ENCODE results near the gene RPA3.

The RPA3 gene

DNA sequence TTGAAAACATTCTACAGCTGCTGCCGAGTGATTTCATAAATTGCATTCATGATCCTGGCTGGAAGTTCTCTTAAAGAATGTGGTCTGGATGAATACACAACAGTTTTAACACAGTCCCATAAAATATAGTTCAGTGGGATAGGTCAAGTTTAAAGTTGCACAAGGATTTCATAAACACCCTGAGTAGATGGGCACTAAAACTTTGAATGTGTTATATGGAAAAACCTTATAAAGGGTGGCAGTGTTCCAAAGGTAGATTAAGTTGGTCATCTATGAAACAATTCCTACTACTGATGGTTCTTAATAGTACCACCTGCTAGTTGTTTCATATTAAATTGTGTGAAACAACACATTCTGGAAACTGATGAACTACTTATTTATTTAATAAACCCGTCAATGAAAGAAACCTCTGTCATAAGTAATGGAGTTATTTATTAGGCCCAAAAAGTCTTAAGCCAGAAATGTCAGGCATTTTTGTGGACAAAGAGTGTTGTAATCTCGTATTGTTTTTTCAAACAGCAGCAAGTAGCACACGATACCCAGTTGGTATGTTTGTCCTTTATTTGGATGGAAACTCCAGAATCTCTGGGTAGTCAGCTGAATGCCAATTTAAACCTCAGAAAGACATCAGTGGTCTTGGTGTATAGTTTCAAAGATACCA, 14.3 kb upstream of the RPA3 start:
- DNase-seq (ENCODE audit: low read depth in 2 of 2, low spot score in 1 of 2) = no peak

DNA sequence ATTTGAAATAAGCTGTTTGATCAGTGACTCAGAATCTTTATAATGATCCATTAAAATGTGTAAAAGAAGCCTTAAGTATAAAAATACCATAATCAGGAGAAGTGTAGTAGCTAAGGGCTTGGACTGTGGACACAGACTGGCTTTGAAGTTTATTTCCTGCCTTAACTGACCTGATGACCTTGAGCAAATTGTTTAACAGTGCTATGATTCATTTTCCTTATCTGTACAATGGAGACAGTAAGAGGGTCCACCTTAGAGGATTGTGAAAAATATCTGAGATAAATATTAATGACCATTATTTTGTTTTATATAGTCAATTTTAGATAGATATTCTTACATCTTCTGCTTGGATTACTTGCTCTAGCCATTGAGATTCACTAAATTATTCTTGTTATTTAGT, 13.3 kb upstream of the RPA3 start:
- DNase-seq (ENCODE audit: low read depth in 2 of 2, low spot score in 1 of 2) = no peak

DNA sequence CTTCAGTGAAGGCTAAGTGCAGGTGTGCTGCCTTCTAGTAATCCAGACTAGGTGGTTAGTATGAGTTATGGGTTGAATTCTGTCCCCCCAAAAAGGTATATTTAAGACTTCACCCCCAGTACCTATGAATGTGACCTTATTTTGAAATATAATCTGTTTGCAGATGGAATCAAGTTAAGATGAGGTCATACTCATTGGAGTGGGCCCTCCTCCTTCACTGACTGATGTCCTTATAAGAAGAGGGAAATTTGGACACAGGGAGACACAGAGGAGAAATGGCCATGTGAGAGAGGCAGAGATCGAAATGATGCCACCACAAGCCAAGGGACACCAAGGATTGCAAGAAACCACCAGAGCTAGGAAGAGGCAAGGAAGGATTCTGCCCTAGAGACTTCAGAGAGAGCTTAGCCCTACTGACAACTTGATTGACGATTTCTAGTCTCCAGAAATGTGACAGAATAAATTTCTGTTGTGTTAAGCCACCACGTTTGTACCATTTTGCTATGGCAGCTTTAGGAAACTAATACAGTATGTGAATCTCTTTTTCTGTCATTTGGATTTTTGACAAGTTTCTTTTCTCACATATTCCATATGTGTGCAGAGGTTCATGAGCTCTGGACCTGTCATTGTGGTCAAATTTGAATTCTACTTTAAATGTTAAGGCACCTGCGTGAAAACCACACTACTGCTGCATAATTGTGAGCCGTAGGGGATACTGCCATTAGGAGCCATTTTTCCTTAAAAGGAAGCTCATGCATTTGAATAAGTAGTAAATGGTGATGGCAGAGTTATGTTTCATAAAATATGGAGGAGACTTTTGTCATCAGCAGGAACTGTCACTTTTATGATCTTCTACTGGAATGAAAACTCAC, 2.6 kb upstream of the RPA3 start:
- no peak for DNase-seq (ENCODE audit: low read depth in 2 of 2, low spot score in 1 of 2)

DNA sequence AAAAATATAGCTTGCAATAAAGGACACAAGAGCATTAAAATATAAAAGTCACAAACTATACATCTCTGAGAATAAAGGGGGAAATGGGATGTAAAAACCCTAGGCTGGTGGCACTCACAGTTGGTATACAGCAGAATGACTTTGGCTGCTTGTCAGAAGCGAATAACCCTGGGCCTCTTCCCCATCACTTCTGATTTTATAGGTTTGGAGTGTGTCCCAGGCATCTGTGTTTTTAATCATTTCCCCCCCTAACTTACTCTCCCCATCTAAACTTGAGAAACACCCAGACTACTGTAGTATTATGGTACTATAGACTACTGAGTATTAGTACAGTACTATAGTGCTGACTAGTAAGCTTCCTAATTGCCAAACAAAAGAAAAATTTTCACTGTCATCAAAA, 1.8 kb upstream of the RPA3 start:
- no peak for DNase-seq (ENCODE audit: low read depth in 2 of 2, low spot score in 1 of 2)

DNA sequence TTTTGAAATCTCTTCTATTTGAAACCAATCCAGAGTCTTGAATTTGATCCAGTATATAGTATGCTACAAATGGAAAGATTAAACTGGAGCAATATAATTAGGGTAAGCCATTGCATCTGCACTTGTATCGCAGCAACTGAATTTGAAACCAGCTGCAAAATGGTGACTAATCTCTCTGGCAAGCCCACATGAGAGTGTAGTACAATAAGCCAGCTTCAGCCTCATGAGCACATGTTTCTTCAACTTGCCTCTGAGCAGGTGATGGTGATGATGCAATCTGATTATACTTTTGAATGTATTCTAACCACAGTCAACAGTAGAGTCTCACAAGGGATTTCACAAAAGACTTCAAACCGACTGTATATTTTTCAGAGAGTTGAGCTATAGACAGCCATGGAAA, 829 bp upstream of the RPA3 start:
- DNase-seq (ENCODE audit: low read depth in 2 of 2, low spot score in 1 of 2) = no peak

DNA sequence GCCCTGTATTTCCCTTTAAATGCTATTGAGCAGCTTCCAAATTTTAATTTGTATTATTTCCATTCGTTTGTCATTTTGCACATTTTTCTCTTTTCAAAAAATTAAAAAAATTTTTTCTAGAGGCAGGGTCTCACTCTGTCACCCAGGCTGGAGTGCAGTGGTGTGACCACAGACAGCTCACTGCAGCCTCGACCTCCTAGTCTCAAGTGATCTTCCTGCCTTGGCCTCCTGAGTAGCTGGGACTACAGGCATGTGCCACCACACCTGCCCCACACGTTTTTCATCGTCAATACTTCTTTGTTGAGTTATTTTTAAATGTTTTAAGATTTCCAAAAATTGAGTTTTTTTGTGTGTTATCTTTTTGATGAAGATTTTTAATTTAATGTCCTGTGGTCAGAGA, 4.7 kb downstream of the RPA3 start:
- no peak for DNase-seq (ENCODE audit: low read depth in 2 of 2, low spot score in 1 of 2)

DNA sequence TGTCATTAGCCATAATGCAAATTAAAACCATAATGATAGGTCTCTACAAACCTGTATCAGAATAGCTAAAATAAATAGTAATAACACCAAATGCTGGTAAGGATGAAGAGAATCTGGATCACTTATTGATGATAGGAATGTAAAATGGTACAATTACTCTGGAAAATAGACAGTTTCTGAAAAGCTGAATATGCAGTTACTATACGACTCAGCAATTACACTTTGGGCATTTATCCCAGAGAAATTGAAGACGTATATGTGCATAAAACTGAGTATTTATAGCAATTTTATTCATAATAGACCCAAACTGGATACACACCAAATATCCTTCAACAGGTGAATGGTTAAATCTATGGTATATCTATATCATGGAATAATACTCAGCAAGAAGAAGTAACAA, 7.9 kb downstream of the RPA3 start:
- no peak for DNase-seq (ENCODE audit: low read depth in 2 of 2, low spot score in 1 of 2)

DNA sequence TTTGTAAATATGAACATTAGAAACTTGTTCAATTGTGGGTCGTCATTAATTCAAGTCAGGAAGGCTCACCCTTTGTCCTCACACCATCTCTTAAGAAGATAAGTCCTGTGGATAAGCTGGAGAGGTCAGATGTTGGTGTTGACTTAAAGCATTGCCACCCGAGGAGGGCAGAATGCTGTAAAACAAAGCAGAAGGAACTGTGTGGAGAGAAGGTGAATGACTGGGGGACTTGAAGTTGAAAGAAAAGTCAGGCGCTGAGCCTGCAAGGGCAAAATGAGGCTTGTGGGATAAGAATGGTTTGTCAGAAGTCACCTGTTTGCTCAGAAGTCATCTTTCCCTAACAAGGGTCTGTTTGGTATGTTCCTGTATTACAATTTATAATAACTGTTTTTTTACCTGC, 9.1 kb downstream of the RPA3 start:
- no peak for DNase-seq (ENCODE audit: low read depth in 2 of 2, low spot score in 1 of 2)

DNA sequence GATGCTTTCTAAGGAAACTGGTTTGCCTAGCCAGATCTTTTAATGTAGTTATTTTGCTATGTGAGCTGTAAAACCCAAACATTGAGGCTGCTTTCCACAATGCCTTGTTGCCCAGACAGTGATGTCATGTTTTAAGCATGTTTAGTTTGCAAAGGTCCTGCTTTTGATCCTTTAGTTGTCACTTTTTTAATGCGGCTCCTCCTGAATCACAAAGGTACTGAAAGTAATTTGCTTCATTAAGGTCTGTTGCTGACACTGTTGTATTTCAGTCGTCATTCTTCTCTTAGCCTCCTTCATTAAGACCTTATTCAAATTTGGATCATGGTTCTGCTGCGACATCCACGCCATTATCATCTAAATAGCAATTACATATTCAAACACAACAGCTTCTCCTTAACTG, 10.6 kb downstream of the RPA3 start:
- no peak for DNase-seq (ENCODE audit: low read depth in 2 of 2, low spot score in 1 of 2)

DNA sequence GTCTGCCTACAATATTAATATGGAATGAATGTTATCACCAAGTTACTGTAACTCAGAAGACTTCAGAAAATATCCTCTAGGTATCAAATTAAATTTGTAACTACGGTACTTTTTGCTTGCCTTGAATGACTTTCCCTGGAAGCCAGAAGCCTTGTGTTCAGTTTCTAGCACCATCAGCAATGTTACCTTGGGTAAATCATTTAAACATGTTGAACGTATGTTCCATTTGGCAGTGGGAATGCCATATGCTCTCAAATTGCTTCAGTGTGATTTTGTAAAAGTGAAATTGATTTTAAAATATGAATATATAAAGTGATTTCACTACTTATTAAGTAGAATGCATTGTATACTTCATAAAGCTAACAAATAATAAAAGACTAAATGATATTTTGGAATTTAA, 11.2 kb downstream of the RPA3 start:
- DNase-seq (ENCODE audit: low read depth in 2 of 2, low spot score in 1 of 2) = no peak

DNA sequence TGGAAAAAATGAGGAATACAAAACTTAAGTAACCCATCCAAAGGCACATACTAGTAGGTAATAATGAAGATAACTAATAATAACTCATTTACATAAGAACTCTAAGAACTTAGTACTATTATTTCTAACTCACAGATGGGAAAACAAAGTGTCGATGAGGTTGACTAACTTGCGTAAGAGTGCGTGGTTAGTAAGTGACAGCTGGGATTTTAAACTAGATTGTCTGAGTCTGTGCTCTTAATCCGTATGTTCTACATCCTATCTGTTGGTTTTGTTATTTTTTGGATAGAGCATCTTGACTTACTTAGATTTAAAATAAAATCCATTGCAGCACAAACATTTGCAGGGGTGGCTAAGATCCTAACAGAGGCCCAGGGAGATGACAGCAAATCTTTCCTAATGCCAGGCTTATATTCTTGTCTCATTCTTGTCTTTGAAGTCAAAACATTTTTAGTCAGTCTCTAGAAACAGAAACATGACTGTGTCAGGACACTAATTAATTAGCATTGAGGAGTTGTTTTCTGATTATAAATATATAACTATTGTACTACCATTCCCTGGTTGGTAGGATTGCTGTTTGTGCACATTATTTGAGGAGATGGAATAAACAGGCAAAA, 11.7 kb downstream of the RPA3 start:
- no peak for DNase-seq (ENCODE audit: low read depth in 2 of 2, low spot score in 1 of 2)

DNA sequence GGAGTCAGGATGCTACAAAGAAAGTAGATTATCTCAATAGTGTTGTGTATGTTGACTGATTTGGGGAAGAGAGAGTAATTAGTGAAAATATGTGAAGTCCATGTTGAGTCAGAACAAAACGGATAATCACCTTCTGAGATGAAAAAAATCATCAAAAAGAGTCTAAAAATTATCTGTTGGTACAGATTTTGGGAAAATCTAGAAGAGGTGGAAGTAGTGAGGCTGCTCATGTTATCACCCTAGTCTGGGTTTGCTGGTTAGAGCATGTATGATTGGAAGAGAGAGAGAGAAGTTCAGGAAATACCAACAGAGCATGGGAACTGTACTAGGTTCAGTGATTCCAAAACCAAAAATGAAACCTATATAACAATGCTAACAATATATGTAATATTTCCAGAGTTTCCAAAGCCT, 12.3 kb downstream of the RPA3 start:
- no peak for DNase-seq (ENCODE audit: low read depth in 2 of 2, low spot score in 1 of 2)

DNA sequence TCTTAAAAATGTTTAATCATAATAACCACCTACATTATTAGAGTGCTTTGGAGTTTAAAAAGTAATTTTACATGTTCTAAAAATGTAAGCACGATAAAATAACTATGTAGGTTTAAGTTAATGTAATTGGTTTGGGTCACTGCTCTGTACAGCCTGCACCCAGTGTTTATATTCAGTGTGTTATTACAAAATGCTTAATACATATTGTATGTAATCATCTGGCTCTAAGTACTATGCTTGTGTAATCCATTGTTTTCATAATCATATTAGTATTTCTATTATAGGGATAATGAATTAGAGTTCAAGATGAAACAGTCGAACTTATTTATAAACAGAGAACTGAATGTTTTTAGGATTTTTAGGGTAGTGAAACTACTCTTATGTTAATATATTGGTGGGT, 13.1 kb downstream of the RPA3 start:
- DNase-seq (ENCODE audit: low read depth in 2 of 2, low spot score in 1 of 2) = no peak

DNA sequence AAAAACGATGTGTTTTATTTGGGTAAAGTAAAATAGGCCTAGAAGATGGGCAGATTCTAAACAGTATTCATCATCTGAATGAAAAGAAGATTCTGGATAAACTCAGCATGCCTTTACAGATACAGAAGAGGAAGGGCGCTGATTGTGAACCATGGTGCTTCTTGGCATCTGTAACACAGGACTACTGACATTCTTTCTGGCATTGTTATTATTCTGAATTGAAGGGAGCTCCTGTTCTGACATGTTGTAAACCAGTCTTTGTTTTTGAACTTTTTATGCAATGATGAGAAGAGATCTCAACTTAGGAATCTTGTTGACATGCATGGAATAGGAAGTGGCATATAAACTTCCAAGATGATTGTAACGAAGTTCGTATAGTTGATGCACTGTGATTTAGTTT, 13.5 kb downstream of the RPA3 start:
- DNase-seq (ENCODE audit: low read depth in 2 of 2, low spot score in 1 of 2) = no peak

DNA sequence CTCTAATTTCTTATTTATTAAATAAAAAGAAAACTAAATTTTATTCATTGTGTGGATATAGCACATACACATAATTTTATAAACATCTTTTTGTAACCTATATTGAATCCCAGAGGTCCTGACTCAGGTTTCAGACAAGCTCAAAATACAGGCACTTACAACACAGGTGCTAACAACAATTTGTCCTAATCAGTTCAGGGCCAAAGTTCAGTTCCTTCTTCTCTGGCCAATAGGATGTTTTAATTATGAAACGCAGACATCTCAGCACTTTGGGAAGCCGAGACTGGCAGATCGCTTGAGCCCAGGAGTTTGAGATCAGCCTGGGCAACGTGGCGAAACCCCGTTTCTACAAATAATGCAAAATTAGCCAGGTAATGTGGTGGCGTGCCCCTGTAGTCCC, 15.0 kb downstream of the RPA3 start:
- DNase-seq (ENCODE audit: low read depth in 2 of 2, low spot score in 1 of 2) = no peak

DNA sequence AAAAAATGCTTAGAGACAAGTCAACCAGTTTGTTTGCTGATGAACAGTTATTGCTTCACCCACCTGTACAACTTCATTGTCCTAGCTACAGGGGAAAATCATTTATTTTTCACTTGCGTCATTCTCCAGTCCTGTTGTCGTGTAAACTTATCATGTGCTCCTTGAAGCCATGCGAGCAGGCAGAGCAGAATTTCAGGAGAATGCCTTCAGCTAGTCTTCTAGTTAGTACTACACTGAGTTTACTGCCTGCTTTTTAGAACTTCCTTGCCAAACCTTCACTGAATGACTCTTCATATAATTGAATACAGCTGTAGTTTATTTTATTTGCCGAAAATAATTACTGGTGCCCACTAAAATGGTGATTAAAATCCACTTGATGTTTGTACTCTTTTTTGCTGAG, 15.6 kb downstream of the RPA3 start:
- DNase-seq (ENCODE audit: low read depth in 2 of 2, low spot score in 1 of 2) = no peak

DNA sequence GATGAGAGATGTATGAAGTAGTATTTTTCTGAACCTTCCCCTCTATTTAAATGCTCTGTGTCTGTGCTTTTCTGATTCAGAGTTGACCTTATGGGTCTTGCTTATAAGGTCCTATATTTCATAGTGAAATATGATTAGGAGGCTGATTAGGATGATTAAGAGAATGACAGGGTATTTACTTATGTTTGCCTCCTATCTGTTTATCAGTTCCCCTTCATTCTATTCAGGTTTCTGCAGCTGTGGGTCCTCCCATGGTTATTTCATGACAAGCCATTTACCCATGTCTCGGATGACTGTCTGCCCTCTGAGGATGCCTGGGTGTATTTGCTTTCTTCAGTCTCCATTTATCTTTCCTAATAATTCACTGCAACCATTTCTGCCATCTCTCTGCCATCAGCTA, 16.9 kb downstream of the RPA3 start:
- no peak for DNase-seq (ENCODE audit: low read depth in 2 of 2, low spot score in 1 of 2)

DNA sequence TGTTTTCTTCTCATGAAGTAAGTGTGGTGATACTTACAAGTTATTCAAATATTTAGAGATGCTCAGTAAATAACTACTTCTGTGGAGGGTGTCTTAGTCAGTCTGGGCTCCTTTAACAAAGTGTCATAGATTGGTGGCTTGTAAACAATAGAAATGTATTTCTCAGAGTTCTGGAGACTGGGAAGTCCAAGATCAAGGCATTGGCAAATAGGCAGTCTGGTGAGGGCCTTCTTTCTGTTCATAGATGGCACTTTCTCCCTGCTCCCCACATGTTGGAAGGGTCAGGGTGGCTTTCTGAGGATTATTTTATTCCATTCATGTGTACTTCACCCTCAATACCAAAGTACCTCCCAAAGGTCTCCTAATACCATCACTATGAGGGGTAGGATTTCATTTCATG, 18.4 kb downstream of the RPA3 start:
- no peak for DNase-seq (ENCODE audit: low read depth in 2 of 2, low spot score in 1 of 2)

DNA sequence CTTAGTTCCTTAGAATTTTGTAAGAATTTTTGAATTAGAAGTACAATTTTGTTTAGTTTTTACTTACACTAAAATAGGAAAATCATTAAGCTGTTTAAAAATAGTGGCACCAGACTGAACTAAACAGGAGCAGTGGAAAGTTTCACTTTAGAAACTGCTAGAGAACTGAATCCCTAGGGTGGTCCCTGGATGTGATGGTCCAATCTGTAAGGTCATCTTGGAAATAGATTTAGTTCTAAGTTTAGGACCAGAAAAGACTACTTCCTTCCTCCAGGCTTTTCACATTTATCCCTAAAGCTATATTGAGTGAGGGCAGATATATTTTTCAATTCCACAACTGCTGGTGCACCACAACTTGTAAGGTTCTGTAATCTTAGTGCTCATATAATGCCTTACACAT, 19.0 kb downstream of the RPA3 start:
- DNase-seq (ENCODE audit: low read depth in 2 of 2, low spot score in 1 of 2) = no peak

DNA sequence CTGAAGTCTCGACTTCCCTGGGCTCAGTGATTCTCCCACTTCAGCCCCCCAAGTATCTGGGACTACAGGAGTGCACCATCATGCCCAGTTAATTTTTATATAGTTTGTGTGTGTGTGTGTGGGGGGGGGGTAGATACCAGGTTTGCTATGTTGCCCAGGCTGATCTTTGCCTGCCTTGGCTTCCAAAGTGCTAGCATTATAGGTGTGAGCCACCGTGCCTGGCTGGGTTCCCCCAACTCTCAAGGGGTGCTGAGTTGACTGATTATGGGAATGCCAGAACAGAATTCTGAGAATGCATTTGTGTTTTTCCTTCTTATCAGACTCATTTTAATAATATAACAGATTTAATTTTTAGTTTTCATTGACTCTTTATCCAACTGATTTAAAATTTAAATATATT, 19.5 kb downstream of the RPA3 start:
- DNase-seq (ENCODE audit: low read depth in 2 of 2, low spot score in 1 of 2) = no peak

DNA sequence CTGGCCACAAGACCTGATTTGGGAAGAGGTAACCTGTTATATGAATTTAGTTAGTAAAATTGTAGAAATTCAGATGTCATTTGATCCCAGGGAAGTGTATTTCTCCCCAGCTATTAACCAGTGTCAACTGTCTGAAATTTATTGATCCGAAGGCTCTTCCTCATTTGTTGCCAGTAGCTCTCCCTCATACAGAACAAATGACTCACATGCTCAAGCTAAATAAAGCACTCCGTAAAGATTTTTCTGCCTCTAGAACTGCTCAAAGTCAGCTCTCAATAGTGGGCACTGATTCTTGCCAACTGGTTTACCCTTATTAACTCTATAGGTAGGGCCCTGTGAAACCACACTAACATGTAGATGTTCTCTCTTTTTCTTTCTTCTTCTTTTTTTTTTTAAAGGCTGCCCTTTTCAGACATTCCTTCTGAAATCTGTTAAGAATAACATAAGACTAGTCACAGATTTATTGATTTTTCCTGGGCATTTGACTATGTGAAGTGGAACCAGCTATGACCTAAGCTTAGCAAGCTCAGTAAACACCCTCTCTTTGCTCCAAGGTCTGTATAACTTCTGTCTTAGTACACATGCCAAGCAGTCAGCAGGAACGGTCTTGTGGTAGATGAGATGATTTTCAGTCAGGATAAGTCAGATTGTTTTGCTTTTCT, 21.8 kb downstream of the RPA3 start:
- no peak for DNase-seq (ENCODE audit: low read depth in 2 of 2, low spot score in 1 of 2)

All from stimulated activated CD8-positive, alpha-beta memory T cell treated with anti-CD3 and anti-CD28 coated beads, Interleukin-4, amount 100 ng/mL, for 1 hour (primary cell).